Prostate gland (tissue), 2 donors: Measurements from ENCODE around the gene RUNX2. TPM values are rescaled to one million over a fixed set of nuclear protein-coding genes. Genes with fewer than 3 reads are reported as not detected.

Experiments used
- DNase-seq: peaks from one replicate; pipeline ENCODE4 v3.0.0-alpha.2; 2019; ENCODE audit warnings: low spot score
- H3K27ac ChIP-seq, 2 donors: fragments of 200-600 bp; sonication (generic); 2 replicates each; pipeline ENCODE4 v1.5.1; 2017 to 2019
- H3K27me3 ChIP-seq: fragments of 200-600 bp; sonication (generic); replicated peaks from 2 replicates; pipeline ENCODE4 v1.5.1; 2019; ENCODE audit not compliant: insufficient read depth
- H3K36me3 ChIP-seq, 2 donors: fragments of 200-600 bp; sonication (generic); 1 replicate in 1 of 2; 2 replicates in 1 of 2; pipeline versions ENCODE4 v1.5.1 to v1.8.1; 2017 to 2019
- H3K4me1 ChIP-seq: fragments of 200-600 bp; sonication (generic); replicated peaks from 2 replicates; pipeline ENCODE4 v1.5.1; 2019
- H3K4me3 ChIP-seq, 2 donors: fragments of 200-600 bp; sonication (generic); 2 replicates each; pipeline ENCODE4 v1.5.1; 2017 to 2019
- H3K9me3 ChIP-seq: fragments of 200-600 bp; sonication (generic); 2 replicates; pipeline ENCODE4 v1.5.1; 2017
- CTCF ChIP-seq, 4 experiments: fragments of 200-600 bp in 2 of 4; fragments of 450-650 bp in 2 of 4; sonication (generic) in 2 of 4; IDR thresholded peaks; 1 replicate in 3 of 4; 2 replicates in 1 of 4; pipeline ENCODE4 v1.5.1; 2016 to 2019; ENCODE audit warnings: antibody characterized with exemption in 4 of 4, mild to moderate bottlenecking in 2 of 4, moderate library complexity in 2 of 4
- POLR2A ChIP-seq: fragments of 450-650 bp; IDR thresholded peaks from one replicate; pipeline ENCODE4 v1.6.1; 2016; ENCODE audit warnings: antibody characterized with exemption, mild to moderate bottlenecking
- POLR2AphosphoS5 ChIP-seq: sonication (generic); formaldehyde crosslinking; IDR thresholded peaks from one replicate; pipeline ENCODE4 v1.6.1; 2017; ENCODE audit warnings: antibody characterized with exemption
- WGBS: methylation state at CpG from one replicate; pipeline ENCODE4 v1.1.5; 2018; 5-methylcytosine and 5-hydroxymethylcytosine counted together
- intact Hi-C: fragments of 100-400 bp; cut with DNase I; formaldehyde crosslinking; loops from one replicate; pipeline ENCODE4 v1.14.2; 2022
- total RNA-seq, 2 donors: library from RNA; depleted of rRNA; stranded (reverse); fragments of >200 nt; gene quantifications; one replicate each; pipeline ENCODE4 v1.1.0, GENCODE V29; 2016

The RUNX2 gene
- total RNA-seq, 2 donors from 2014 or later, result 9.2 to 10.7 TPM

GRCh38 chr6:45448417-45449389, 120.6 kb downstream of the RUNX2 start:
- Histone ChIP-seq H3K36me3 (no peaks in the 10 kb centered on the region), H3K27me3 (no peaks in the 10 kb centered on the region), H3K27ac (no peak overlapping the region), H3K9me3 (no peaks in the 10 kb centered on the region), H3K4me3 (no peak overlapping the region), H3K4me1 (no peaks in the 10 kb centered on the region)
- TF ChIP-seq POLR2AphosphoS5 (no peak), POLR2A (no peak), CTCF (IDR thresholded peaks at IDR 0.05) (no peak)
- no peak for DNase-seq
- intact Hi-C loops, result no loop called here
- WGBS, result 90% methylated on average over 8 of the region's 8 CpGs

GRCh38 chr6:45450132-45450531, 122.0 kb downstream of the RUNX2 start:
- H3K4me3 ChIP-seq, result no peak overlapping the region
- no peak for DNase-seq
- WGBS, result 95% methylated on average over 4 of the region's 4 CpGs
- H3K27ac ChIP-seq, result no peak overlapping the region
- H3K4me1 ChIP-seq, result no peaks in the 10 kb centered on the region
- TF ChIP-seq POLR2AphosphoS5 (no peak), POLR2A (no peak), CTCF (IDR thresholded peaks at IDR 0.05) (no peak)
- H3K27me3 ChIP-seq, result no peaks in the 10 kb centered on the region
- intact Hi-C loops, result no loop called here
- no peaks in the 10 kb centered on the region for H3K36me3 ChIP-seq
- H3K9me3 ChIP-seq, result no peaks in the 10 kb centered on the region

- intact Hi-C loops, result no loop called here
- no peak for TF ChIP-seq CTCF (IDR thresholded peaks at IDR 0.05)
- TF ChIP-seq POLR2AphosphoS5, result no peak
- TF ChIP-seq POLR2A, result no peak
- Histone ChIP-seq H3K9me3 (no peaks in the 10 kb centered on the region), H3K36me3 (no peaks in the 10 kb centered on the region), H3K27ac (no peak overlapping the region), H3K4me1 (no peaks in the 10 kb centered on the region), H3K27me3 (no peaks in the 10 kb centered on the region), H3K4me3 (no peak overlapping the region)
- 49% methylated on average over 3 of the region's 3 CpGs for WGBS
- no peak for DNase-seq
These were observed 122.7 kb downstream of the RUNX2 start for GRCh38 chr6:45450831-45451230.

- Histone ChIP-seq H3K9me3 (no peaks in the 10 kb centered on the region), H3K27ac (no peak overlapping the region), H3K36me3 (no peaks in the 10 kb centered on the region), H3K27me3 (no peaks in the 10 kb centered on the region), H3K4me1 (no peaks in the 10 kb centered on the region), H3K4me3 (no peak overlapping the region)
- intact Hi-C loops, result no loop called here
- WGBS, result 66% methylated on average over 4 of the region's 4 CpGs
- TF ChIP-seq POLR2A (no peak), POLR2AphosphoS5 (no peak), CTCF (IDR thresholded peaks at IDR 0.05) (no peak)
- no peak for DNase-seq
These were observed 126.1 kb downstream of the RUNX2 start for GRCh38 chr6:45454008-45454911.
